Measurements from ENCODE around the gene APBB2. TPM values are rescaled to one million over a fixed set of nuclear protein-coding genes. Genes with fewer than 3 reads are reported as not detected.

The APBB2 gene
- total and polyA plus RNA-seq, 2 experiments from 2014 or later, result 35.8 to 74.8 TPM

- Mint-ChIP-seq H3K4me1 (peaks cover 46% of the 10 kb centered on the region), H3K27me3 (ENCODE audit: insufficient read depth, low read depth, poor library complexity) (peaks cover 2% of the 10 kb centered on the region), H3K9me3 (no peaks in the 10 kb centered on the region), H3K36me3 (ENCODE audit: low read depth) (peaks cover 5% of the 10 kb centered on the region; the same call in 2 of the 3 replicates), H3K27ac (no peak overlapping the region), H3K4me3 (no peak overlapping the region)
- no peak overlapping the region for H2AFZ ChIP-seq
- TF ChIP-seq ZNF114 (CRISPR knock-in tag; IDR thresholded peaks at IDR 0.05), result no peak
- TF ChIP-seq STAT1 (IDR thresholded peaks at IDR 0.05; ENCODE audit: unreplicated experiment), result no peak
- TF ChIP-seq JUNB (IDR thresholded peaks at IDR 0.05; ENCODE audit: unreplicated experiment), result no peak
- H3K4me2 ChIP-seq, result no peak overlapping the region
- DNase-seq (ENCODE audit: low spot score) (no peak), ATAC-seq (no peak)
- no peaks in the 10 kb centered on the region; the same call in 1 of the 2 replicates for H3K9me2 ChIP-seq (ENCODE audit: insufficient read depth)
- H4K20me1 ChIP-seq (replicated peaks; ENCODE audit: insufficient read depth), result peaks cover 32% of the 10 kb centered on the region
- H3K79me2 ChIP-seq (replicated peaks; ENCODE audit: insufficient read depth), result peaks cover 75% of the 10 kb centered on the region
- no peak overlapping the region for H3K4me3 ChIP-seq
- H3K4me1 ChIP-seq (ENCODE audit: insufficient read depth), result peaks cover 33% of the 10 kb centered on the region
- H3K36me3 ChIP-seq (ENCODE audit: insufficient read depth), result no peaks in the 10 kb centered on the region
- 0 out of 2 replicates have a peak, but pooled peaks cover 6% of the 10 kb centered on the region for H3F3A ChIP-seq (replicated peaks; ENCODE audit: low read depth)
- H3K27me3 ChIP-seq (ENCODE audit: insufficient read depth), result no peaks in the 10 kb centered on the region
- no peak overlapping the region for H3K27ac ChIP-seq (ENCODE audit: low read depth)
These were observed 370.1 kb downstream of the APBB2 start for GRCh38 chr4:40844261-40844660.

GRCh38 chr4:40843696-40844095 is 370.6 kb downstream of the APBB2 start:
- H2AFZ ChIP-seq, result no peak overlapping the region
- H3K79me2 ChIP-seq (replicated peaks; ENCODE audit: insufficient read depth), result peaks cover 75% of the 10 kb centered on the region
- H3K4me2 ChIP-seq, result no peak overlapping the region
- H3K36me3 ChIP-seq (ENCODE audit: insufficient read depth), result no peaks in the 10 kb centered on the region
- H3F3A ChIP-seq (replicated peaks; ENCODE audit: low read depth), result 0 out of 2 replicates have a peak, but pooled peaks cover 6% of the 10 kb centered on the region
- no peak for TF ChIP-seq EZH2 (IDR thresholded peaks at IDR 0.05; ENCODE audit: low read depth, unreplicated experiment)
- TF ChIP-seq CTCF (conservative IDR thresholded peaks at IDR 0.05; ENCODE audit: low read depth in 2 of 2), result peak; percentile 62 to 72
- H3K27ac ChIP-seq (ENCODE audit: low read depth), result no peak overlapping the region
- no peaks in the 10 kb centered on the region for H3K9me3 Mint-ChIP-seq
- peaks cover 41% of the 10 kb centered on the region for H3K4me1 Mint-ChIP-seq
- no peaks in the 10 kb centered on the region; the same call in 1 of the 2 replicates for H3K9me2 ChIP-seq (ENCODE audit: insufficient read depth)
- H3K4me1 ChIP-seq (ENCODE audit: insufficient read depth), result peaks cover 27% of the 10 kb centered on the region
- H3K27me3 ChIP-seq (ENCODE audit: insufficient read depth), result no peaks in the 10 kb centered on the region
- peaks cover 34% of the 10 kb centered on the region for H4K20me1 ChIP-seq (replicated peaks; ENCODE audit: insufficient read depth)
- H3K27me3 Mint-ChIP-seq (ENCODE audit: insufficient read depth, low read depth, poor library complexity), result peaks cover 1% of the 10 kb centered on the region
- DNase-seq (ENCODE audit: low spot score) (peak; percentile 76), ATAC-seq (peak; percentile 37)
- peaks cover 5% of the 10 kb centered on the region; the same call in 2 of the 3 replicates for H3K36me3 Mint-ChIP-seq (ENCODE audit: low read depth)
- H3K4me3 Mint-ChIP-seq, result no peak overlapping the region
- no peak overlapping the region for H3K27ac Mint-ChIP-seq
- H3K4me3 ChIP-seq, result no peak overlapping the region

- H3K4me3 Mint-ChIP-seq, result no peak overlapping the region
- DNase-seq (ENCODE audit: low spot score) (no peak), ATAC-seq (no peak)
- H3K4me1 Mint-ChIP-seq, result peaks cover 33% of the 10 kb centered on the region
- Histone ChIP-seq H4K20me1 (replicated peaks; ENCODE audit: insufficient read depth) (peaks cover 29% of the 10 kb centered on the region), H3K36me3 (ENCODE audit: insufficient read depth) (peaks cover under 1% of the 10 kb centered on the region), H2AFZ (no peak overlapping the region), H3K9me2 (ENCODE audit: insufficient read depth) (no peaks in the 10 kb centered on the region; the same call in 1 of the 2 replicates), H3K4me3 (no peak overlapping the region), H3K27ac (ENCODE audit: low read depth) (0 out of 2 replicates have a peak overlapping the region, but pooled peaks have one; percentile 52), H3K4me1 (ENCODE audit: insufficient read depth) (peaks cover 19% of the 10 kb centered on the region), H3K27me3 (ENCODE audit: insufficient read depth) (no peaks in the 10 kb centered on the region), H3K4me2 (no peak overlapping the region), H3K79me2 (replicated peaks; ENCODE audit: insufficient read depth) (peaks cover 71% of the 10 kb centered on the region), H3F3A (replicated peaks; ENCODE audit: low read depth) (0 out of 2 replicates have a peak, but pooled peaks cover 6% of the 10 kb centered on the region)
- H3K36me3 Mint-ChIP-seq (ENCODE audit: low read depth), result peaks cover 5% of the 10 kb centered on the region; the same call in 2 of the 3 replicates
- peaks cover 1% of the 10 kb centered on the region for H3K27me3 Mint-ChIP-seq (ENCODE audit: insufficient read depth, low read depth, poor library complexity)
- no peak overlapping the region for H3K27ac Mint-ChIP-seq
- H3K9me3 Mint-ChIP-seq, result no peaks in the 10 kb centered on the region
- TF ChIP-seq CREB1 (CRISPR knock-in tag; IDR thresholded peaks at IDR 0.05; ENCODE audit: low read depth) (no peak), POLR2AphosphoS5 (IDR thresholded peaks at IDR 0.05; ENCODE audit: low read depth) (no peak), EZH2phosphoT487 (IDR thresholded peaks at IDR 0.05; ENCODE audit: unreplicated experiment) (no peak), ETS1 (IDR thresholded peaks at IDR 0.05) (no peak), ZNF331 (CRISPR knock-in tag; IDR thresholded peaks at IDR 0.05; ENCODE audit: low read depth) (no peak), JUNB (IDR thresholded peaks at IDR 0.05; ENCODE audit: unreplicated experiment) (no peak), EZH2 (IDR thresholded peaks at IDR 0.05; ENCODE audit: low read depth, unreplicated experiment) (no peak), ZNF114 (CRISPR knock-in tag; IDR thresholded peaks at IDR 0.05) (no peak)
These were observed 371.5 kb downstream of the APBB2 start for GRCh38 chr4:40842725-40843423.
